Ovary (tissue), 3 donors: ENCODE results near the gene LPIN3.

ENCODE experiments used
- CTCF ChIP-seq, 3 donors: fragments of 450-650 bp in 2 of 3; fragments of 200-600 bp in 1 of 3; IDR thresholded peaks; one replicate each; pipeline versions ENCODE4 v1.5.1 to v1.8.0; 2016 to 2022; ENCODE audit warnings: antibody characterized with exemption in 3 of 3, mild to moderate bottlenecking in 1 of 3
- EP300 ChIP-seq: sonication (generic); formaldehyde crosslinking; IDR thresholded peaks from one replicate; pipeline ENCODE4 v1.6.1; 2017; ENCODE audit warnings: antibody characterized with exemption
- POLR2A ChIP-seq: fragments of 450-650 bp; IDR thresholded peaks from one replicate; pipeline ENCODE4 v1.6.1; 2017; ENCODE audit warnings: antibody characterized with exemption, mild to moderate bottlenecking, moderate library complexity
- donor health status: DM: no; HTN: no; CAD: no.

DNA sequence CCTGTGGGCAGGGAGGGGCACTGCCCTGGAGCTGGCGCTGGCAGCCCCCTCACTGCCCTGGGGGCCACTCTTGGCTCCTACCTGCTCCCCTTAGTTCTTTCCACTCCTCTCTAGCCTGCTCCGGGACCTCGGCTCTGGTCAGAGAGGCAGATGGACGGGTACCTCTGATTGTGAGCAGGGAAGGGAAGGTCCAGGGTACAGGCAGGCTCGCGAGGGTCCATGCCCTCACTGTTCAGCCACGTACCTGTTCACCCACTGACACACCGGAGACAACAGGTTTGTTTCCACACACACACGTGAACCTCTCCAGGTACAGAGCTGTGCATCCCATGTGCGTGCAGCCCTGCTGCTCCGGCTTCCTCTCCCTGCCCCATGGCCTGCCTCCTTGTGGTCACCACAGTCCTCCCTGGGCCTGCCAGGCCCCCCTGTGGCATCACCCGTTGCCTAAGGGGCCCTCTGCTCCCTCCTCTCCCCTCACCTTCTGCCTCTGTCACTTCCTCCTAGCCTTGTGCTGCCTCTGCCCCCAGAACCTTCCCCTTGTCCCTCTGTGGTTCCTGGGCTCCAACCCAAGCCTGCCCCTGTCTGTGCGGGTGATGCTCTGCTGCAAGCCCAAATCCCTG is 23.7 kb downstream of the LPIN3 start:
- TF ChIP-seq CTCF (IDR thresholded peaks at IDR 0.05) (no peak), POLR2A (no peak), EP300 (no peak)
